OCI-M1 (cell line): ENCODE data around the gene LIMA1.
"Not testable (repeated sequence)": the region's sequence is repeated elsewhere in the genome, so short reads cannot be mapped to it uniquely, and the experiment has no call there.

ENCODE experiments used
- DNase-seq: peaks from one replicate; lab custom pipeline; 2025; lab: John Stamatoyannopoulos, UW

The LIMA1 gene

GRCh38 chr12:50283229-50283923 lies at the start of gene LIMA1:
LIMA1 (minus strand) TSS chr12:50283520; CDS start chr12:50248751, 34,769 bp downstream.
- peak; percentile 93 for DNase-seq

DNA sequence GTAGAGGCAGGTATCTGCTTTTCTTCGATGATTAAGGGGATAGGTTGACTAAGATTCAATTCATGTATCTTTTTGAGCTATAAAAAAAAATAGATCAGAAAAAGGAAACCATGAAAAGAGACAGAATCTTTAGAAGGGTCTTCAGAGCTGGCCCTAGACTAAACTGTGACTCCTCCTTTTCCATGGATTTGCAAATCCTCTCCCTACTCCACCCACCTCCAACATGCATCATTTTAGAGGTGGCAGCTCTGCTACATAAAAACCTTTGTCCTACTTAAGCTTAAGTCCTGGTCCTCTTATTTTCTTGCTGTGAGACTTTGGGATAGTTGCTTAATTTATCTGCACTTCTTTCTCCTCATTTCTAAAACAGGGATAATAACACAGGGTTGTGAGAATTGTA lies 48.4 kb upstream of the LIMA1 start:
- no peak for DNase-seq

DNA sequence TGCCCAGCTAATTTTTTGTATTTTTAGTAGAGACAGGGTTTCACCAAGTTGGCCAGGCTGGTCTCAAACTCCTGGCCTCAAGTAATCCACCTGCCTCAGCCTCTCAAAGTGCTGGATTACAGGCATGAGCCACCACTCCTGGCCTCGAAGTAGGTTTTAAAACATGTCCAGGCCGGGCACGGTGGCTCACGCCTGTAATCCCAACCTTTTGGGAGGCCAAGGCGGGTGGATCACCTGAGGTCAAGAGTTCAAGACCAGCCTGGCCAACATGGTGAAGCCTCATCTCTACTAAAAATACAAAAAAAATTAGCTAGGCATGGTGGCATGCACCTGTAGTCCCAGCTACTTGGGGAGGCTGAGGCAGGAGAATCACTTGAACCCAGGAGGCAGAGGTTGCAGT lies 45.3 kb upstream of the LIMA1 start:
- DNase-seq = not testable (repeated sequence)

- DNase-seq = no peak
These were observed 43.4 kb upstream of the LIMA1 start for GRCh38 chr12:50326590-50327284.

DNA sequence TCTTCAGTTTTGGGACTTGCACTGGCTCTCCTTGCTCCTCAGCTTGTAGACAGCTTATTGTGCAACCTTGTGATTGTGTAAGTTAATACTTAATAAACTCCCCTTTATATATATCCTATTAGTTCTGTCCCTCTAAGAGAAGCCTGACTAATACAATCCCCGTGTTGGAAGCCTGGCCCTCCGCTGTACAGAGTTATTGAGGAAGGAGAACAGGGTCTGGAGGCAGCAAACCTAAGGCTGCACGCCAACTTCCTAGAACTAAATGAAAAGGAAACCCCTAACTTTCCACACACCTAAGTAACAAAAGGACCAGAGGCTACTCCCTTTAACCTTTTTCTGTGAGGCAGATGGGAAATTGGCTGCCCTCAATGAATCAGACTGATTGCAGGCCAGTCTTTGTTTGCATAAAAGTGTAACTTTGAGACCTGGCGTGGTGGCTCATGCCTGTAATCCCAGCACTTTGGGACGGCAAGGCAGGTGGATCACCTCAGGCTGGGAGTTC lies 42.6 kb upstream of the LIMA1 start:
- no peak for DNase-seq

DNA sequence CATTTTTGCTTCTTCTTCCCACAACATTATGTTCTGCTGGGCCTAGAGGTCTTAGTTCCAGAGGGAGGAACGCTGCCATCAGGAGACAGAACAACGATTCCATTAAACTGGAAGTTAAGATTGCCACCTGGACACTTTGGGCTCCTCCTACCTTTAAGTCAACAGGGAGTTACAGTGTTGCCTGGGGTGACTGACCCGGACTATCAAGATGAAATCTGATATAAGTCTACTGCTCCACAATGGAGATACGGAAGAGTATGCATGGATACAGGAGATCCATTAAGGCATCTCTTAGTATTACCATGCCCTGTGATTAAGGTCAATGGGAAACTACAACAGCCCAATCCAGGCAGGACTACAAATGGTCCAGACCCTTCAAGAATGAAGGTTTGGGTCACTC lies 41.5 kb upstream of the LIMA1 start:
- not testable (repeated sequence) for DNase-seq

GRCh38 chr12:50324077-50324476 lies 40.8 kb upstream of the LIMA1 start:
- not testable (repeated sequence) for DNase-seq

- DNase-seq = no peak
These were observed 38.9 kb upstream of the LIMA1 start for GRCh38 chr12:50322206-50322605.

DNA sequence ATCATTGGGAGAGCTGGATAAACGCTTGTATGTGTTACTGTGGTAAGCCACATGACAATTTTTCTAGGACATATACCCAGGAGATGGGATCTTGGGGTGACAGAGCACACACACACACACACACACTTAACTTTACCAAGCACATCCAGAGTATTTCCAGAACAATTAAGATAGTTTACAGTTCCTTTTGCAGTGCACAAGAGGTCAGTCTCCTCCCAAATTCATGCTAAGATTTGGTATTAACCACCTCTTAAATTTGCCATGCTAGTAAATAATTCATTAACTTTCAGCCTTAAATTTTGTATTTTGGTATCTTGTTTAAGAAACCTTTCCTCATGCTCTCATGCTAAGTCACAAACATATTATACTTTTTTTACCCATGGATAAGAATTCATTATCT lies 33.9 kb upstream of the LIMA1 start:
- DNase-seq = peak; percentile 17

GRCh38 chr12:50315803-50316202 lies 32.5 kb upstream of the LIMA1 start:
- DNase-seq = no peak

DNA sequence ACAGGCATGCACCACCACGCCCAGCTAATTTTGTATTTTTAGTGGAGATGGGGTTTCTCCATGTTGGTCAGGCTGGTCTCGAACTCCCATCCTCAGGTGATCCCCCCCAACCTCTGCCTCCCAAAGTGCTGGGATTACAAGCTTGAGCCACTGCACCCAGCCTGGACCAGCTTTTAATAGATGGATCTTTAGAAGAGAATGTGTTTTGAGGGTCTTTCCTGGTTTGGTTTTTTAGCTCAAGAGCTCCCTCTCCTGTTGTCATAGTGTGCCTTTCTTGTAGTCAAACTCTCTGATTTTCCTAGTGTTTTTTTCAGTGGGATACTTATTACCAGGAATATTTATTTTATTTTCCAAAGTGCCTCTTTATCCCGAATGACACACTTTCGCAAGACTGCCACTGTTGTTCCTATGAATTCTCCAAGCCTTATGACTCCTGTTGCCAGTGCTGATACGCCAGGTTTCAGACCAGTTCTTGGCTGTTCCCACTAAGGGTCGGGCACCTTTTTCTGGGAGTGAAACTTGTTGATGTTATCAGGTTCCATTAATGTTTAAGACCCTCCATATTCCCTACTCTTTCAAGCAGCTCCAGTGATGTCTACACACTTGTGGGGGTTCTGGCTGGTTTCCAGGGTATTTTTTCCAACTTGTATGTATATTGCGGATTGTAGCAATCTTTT lies 31.5 kb upstream of the LIMA1 start:
- peak; percentile 48 for DNase-seq

DNA sequence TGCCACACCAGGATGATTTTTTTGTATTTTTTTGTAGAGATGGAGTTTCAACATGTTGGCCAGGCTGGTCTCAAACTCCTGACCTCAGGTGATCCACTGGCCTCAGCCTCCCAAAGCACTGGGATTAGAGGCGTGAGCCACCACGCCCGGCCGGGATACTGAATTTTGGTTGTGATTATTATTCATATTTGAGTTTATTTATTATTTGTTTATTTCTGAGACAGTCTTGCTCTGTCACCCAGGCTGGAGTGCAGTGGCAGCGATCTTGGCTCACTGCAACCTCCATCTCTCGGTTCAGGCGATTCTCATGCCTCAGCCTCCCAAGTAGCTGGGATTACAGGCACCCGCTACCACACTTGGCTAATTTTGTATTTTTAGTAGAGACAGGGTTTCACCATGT lies 30.7 kb upstream of the LIMA1 start:
- not testable (repeated sequence) for DNase-seq

DNA sequence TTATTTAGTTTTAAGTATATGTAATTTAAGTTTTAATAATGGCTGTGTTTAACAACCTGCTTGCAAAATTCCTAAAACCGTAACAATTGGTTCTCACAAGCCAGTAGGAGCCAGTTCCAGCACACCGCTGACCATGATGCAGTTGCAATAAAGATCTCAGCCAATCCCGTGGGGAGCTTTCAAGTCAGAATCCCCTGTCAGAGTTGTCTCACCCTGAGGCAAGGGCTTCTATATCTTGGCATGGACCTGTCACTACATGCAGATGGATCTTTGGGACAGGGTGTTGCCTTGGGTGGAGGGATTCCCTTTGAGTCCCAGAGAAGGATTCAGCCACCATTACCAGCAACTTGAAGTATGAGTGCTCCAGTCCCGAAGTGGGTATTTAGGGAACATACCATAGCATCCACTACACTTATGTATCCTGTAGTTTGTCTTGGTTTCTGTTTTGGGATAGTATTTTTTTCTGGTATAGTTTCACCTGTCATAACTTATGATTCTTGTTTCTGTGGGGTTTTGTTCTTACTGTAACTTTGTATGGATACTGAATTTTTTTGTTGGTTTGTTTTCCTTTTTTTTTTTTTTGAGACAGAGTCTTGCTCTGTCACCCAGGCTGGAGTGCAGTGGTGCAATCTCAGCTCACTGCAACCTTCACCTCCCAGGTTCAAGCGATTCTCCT lies 30.1 kb upstream of the LIMA1 start:
- DNase-seq = no peak

DNA sequence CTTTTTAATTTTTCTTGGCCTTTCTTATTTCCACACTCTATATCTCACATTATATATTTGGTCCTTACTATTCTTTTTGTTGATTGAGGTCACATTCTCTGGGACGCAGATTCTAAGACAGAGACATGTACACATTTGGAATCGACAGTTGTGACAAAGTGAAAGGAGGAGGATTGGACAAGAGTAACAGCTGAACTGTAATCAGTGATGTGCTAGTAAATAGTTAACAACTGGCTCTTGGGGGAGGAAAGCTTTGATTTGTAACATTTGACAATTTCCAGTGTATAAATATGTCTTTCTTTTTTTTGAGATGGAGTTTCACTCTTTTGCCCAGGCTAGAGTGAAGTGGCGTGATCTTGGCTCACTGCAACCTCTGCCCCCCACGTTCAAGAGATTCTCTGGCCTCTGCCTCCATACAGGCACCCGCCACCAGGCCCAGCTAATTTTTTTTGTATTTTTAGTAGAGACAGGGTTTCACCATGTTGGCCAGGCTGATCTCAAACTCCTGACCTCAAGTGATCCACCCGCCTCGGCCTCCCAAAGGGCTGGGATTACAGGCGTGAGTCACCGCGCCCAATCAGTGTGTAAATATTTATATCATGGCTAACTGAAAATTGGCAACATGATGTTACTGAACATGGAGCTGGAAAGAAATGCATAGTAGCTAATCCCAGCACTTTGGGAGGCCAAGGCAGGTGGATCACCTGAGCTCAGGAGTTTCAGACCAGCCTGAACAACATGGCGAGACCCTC lies 28.7 kb upstream of the LIMA1 start:
- DNase-seq = not testable (repeated sequence)

DNA sequence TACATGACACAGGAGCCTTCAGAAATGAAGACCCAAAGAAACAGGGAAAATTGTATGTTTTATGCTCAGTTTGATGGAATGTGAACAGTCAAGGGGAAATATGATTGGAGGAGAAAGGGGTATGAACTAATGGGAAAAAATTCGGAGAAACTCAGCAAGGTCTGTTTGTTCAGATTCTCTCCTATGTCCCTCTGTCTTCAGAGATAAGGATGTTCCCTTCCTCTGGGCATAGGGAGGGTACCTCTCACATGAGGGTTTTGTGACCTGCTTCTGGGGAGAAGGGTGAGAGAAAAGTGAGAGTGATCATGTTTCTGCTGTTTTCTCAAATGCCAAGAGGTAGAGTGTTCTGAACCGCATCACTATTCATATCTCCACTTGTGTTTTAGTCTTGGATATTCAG lies 26.6 kb upstream of the LIMA1 start:
- peak; percentile 59 for DNase-seq

GRCh38 chr12:50302686-50303085 lies 19.4 kb upstream of the LIMA1 start:
- no peak for DNase-seq

- no peak for DNase-seq
These were observed 14.7 kb upstream of the LIMA1 start for GRCh38 chr12:50297996-50298395.

DNA sequence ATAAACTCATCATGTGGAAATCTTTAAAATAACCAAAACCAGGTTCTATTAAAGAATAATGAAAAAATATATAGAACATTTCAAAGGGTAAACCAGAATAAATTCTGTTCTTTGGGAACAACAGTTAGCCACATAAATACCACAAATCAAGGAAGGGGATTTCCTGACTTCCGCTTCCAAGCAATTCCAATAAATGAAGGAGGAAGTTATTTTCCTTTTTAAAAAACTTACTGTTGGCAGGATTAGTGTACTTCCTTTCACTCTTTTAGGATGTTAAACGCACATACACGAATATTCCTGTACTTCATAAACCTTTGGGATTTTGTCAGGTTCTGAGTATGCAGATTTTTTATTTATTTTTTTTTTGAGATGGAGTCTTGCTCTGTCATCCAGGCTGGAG lies 13.7 kb upstream of the LIMA1 start:
- DNase-seq = no peak

DNA sequence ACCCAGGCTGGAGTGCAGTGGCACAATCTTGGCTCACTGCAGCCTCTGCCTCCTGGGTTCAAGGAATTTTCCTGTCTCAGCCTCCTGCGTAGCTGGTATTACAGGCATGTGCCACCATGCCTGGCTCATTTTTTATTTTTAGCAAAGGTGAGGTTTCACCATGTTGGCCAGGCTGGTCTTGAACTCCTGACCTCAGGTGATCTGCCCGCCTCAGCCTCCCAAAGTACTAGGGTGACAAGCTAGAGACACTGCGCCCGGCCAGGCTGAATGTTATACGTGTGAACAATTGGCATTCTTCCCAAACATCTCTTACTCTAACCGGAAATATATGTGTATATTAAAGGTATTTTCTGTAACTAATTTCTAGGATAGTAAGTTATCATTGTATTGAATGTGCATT lies 13.2 kb upstream of the LIMA1 start:
- DNase-seq = no peak

DNA sequence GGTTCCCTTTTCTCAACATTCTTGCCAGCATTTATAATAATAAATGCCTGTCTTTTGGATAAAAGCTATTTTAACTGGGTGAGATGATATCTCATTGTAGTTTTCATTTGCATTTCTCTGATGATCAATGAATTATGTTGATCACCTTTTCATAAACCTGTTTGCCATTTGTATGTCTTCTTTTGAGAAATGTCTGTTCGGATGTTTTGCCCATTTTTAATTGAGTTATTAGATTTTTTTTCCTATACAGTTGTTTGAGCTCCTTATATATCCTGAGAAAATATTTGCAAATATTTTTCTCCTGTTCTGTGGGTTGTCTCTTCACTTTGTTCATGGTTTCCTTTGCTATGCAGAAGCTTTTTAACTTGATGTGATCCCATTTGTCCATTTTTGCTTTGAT lies 8.1 kb upstream of the LIMA1 start:
- DNase-seq = no peak

DNA sequence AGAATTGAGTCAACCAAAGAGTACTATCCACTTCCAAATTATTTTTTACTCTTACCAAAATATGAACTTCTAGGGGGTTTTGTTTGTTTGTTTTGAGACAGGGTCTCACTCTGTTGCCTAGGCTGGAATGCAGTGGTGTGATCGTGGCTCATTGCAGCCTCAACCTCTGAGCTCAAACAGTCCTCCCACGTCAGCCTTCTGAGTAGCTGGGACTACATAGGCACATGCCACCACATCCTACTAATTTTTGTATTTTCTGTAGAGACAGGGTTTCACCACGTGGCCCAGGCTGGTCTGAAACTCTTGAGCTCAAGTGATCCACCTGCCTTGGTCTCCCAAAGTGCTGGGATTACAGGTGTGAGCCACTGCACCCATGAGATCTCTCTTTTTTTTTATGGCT lies 7.4 kb upstream of the LIMA1 start:
- DNase-seq = not testable (repeated sequence)

- no peak for DNase-seq
These were observed 4.0 kb upstream of the LIMA1 start for GRCh38 chr12:50287271-50287670.
